Endodermal cell (in vitro differentiated cells): ENCODE measurements around the gene ANKH. TPM values are rescaled to one million over a fixed set of nuclear protein-coding genes. Genes with fewer than 3 reads are reported as not detected.

Source experiments
- DNase-seq: peaks from one replicate; pipeline ENCODE4 v3.0.0-alpha.2; 2017
- H3K27ac ChIP-seq: 2 replicates; pipeline ENCODE4 v1.5.1; 2013; ENCODE audit warnings: mild to moderate bottlenecking, low read depth, low read length, moderate library complexity
- H3K27me3 ChIP-seq: 2 replicates; pipeline ENCODE4 v1.6.1; 2013; ENCODE audit warnings: mild to moderate bottlenecking, low read length, moderate library complexity; ENCODE audit not compliant: insufficient read depth, control insufficient read depth, poor library complexity, severe bottlenecking
- H3K36me3 ChIP-seq: 2 replicates; pipeline ENCODE4 v1.7.0; 2013; ENCODE audit warnings: mild to moderate bottlenecking, low read length, moderate library complexity; ENCODE audit not compliant: control insufficient read depth, insufficient read depth
- H3K4me1 ChIP-seq: one replicate; pipeline ENCODE4 v1.7.0; 2013; ENCODE audit warnings: low read length; ENCODE audit not compliant: control insufficient read depth, insufficient read depth
- H3K4me3 ChIP-seq: 2 replicates; pipeline ENCODE4 v1.5.1; 2013; ENCODE audit warnings: mild to moderate bottlenecking, low read length, moderate library complexity
- H3K9ac ChIP-seq: 2 replicates; pipeline ENCODE4 v1.6.1; 2013; ENCODE audit warnings: mild to moderate bottlenecking, low read length, moderate library complexity; ENCODE audit not compliant: poor library complexity, severe bottlenecking; ENCODE audit errors: extremely low read depth
- H3K9me3 ChIP-seq: 2 replicates; pipeline ENCODE4 v1.6.1; 2013; ENCODE audit warnings: mild to moderate bottlenecking, low read length, moderate library complexity; ENCODE audit not compliant: control insufficient read depth
- H3K27ac Mint-ChIP-seq: 2 replicates; pipeline ENCODE4 v1.8.0; 2020; ENCODE audit warnings: mixed read lengths
- H3K27me3 Mint-ChIP-seq: 2 replicates; pipeline ENCODE4 v1.8.0; 2021; ENCODE audit warnings: mild to moderate bottlenecking, mixed read lengths; ENCODE audit not compliant: insufficient read depth
- H3K36me3 Mint-ChIP-seq: 2 replicates; pipeline ENCODE4 v1.8.0; 2020; ENCODE audit warnings: low read depth, mixed read lengths
- H3K4me1 Mint-ChIP-seq: 2 replicates; pipeline ENCODE4 v1.8.0; 2020; ENCODE audit warnings: mixed read lengths
- H3K4me3 Mint-ChIP-seq: 2 replicates; pipeline ENCODE4 v1.8.0; 2020; ENCODE audit warnings: mild to moderate bottlenecking, moderate library complexity, mixed read lengths
- H3K9me3 Mint-ChIP-seq: 2 replicates; pipeline ENCODE4 v1.8.0; 2020; ENCODE audit warnings: mild to moderate bottlenecking, mixed read lengths
- WGBS, 2 experiments: methylation state at CpG; one replicate each; pipeline versions ENCODE4 v1.1.5 to v1.1.7; 2013; ENCODE audit warnings: missing lambda C conversion rate in 2 of 2, mixed read lengths in 1 of 2; ENCODE audit not compliant: insufficient coverage in 1 of 2, insufficient read length in 1 of 2; 5-methylcytosine and 5-hydroxymethylcytosine counted together
- total RNA-seq, 2 donors: library from RNA; stranded (reverse); fragmentation: NEBNext Ultra II Directional in 1 of 2; extraction: Animal tissue kit (Norgen Biotek cat#: 25700) in 1 of 2; gene quantifications; 2 replicates in 1 of 2; 3 replicates in 1 of 2; pipeline ENCODE4 v1.2.1, GENCODE V29; 2021
- TF ChIP-seq, protein P1 (sequence below): fragments of 200-600 bp; sonication (generic); conservative IDR thresholded peaks from 2 replicates; pipeline ENCODE4 v1.5.0; 2021; ENCODE audit warnings: antibody characterized with exemption, mild to moderate bottlenecking

ANKH gene
- total RNA-seq, 2 donors from 2014 or later: 26.5 to 43.4 TPM

- Histone ChIP-seq H3K36me3 (no peaks in the 10 kb centered on the region), H3K4me3 (no peak overlapping the region), H3K4me1 (no peaks in the 10 kb centered on the region), H3K27ac (no peak overlapping the region), H3K9ac (no peak overlapping the region), H3K27me3 (no peaks in the 10 kb centered on the region), H3K9me3 (peaks cover 8% of the 10 kb centered on the region)
- Mint-ChIP-seq H3K27ac (no peak overlapping the region), H3K36me3 (peaks cover 4% of the 10 kb centered on the region), H3K27me3 (no peaks in the 10 kb centered on the region), H3K4me1 (peaks cover 20% of the 10 kb centered on the region), H3K4me3 (no peak overlapping the region), H3K9me3 (peaks cover 9% of the 10 kb centered on the region)
- TF ChIP-seq, protein P1, sequence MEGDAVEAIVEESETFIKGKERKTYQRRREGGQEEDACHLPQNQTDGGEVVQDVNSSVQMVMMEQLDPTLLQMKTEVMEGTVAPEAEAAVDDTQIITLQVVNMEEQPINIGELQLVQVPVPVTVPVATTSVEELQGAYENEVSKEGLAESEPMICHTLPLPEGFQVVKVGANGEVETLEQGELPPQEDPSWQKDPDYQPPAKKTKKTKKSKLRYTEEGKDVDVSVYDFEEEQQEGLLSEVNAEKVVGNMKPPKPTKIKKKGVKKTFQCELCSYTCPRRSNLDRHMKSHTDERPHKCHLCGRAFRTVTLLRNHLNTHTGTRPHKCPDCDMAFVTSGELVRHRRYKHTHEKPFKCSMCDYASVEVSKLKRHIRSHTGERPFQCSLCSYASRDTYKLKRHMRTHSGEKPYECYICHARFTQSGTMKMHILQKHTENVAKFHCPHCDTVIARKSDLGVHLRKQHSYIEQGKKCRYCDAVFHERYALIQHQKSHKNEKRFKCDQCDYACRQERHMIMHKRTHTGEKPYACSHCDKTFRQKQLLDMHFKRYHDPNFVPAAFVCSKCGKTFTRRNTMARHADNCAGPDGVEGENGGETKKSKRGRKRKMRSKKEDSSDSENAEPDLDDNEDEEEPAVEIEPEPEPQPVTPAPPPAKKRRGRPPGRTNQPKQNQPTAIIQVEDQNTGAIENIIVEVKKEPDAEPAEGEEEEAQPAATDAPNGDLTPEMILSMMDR: no peak
- 96 to 98% methylated on average over 6 to 9 of the region's 9 CpGs for WGBS, 2 experiments
- no peak for DNase-seq
These were observed 91.6 kb downstream of the ANKH start for GRCh38 chr5:14779975-14780374.

GRCh38 chr5:14778792-14779070, 92.8 kb downstream of the ANKH start:
- no peak overlapping the region for H3K4me3 ChIP-seq
- Mint-ChIP-seq H3K36me3 (no peaks in the 10 kb centered on the region), H3K4me3 (no peak overlapping the region), H3K9me3 (peaks cover 1% of the 10 kb centered on the region), H3K27me3 (no peaks in the 10 kb centered on the region), H3K27ac (no peak overlapping the region), H3K4me1 (peaks cover 28% of the 10 kb centered on the region)
- no peak overlapping the region for H3K27ac ChIP-seq
- H3K36me3 ChIP-seq: no peaks in the 10 kb centered on the region
- no peaks in the 10 kb centered on the region for H3K4me1 ChIP-seq
- TF ChIP-seq, protein P1: peak; percentile 62
- peaks cover 3% of the 10 kb centered on the region for H3K9me3 ChIP-seq
- H3K27me3 ChIP-seq: no peaks in the 10 kb centered on the region
- WGBS, 2 experiments: 65 to 71% methylated on average over 4 of the region's 4 CpGs
- peak; percentile 53 for DNase-seq
- H3K9ac ChIP-seq: no peak overlapping the region

DNA sequence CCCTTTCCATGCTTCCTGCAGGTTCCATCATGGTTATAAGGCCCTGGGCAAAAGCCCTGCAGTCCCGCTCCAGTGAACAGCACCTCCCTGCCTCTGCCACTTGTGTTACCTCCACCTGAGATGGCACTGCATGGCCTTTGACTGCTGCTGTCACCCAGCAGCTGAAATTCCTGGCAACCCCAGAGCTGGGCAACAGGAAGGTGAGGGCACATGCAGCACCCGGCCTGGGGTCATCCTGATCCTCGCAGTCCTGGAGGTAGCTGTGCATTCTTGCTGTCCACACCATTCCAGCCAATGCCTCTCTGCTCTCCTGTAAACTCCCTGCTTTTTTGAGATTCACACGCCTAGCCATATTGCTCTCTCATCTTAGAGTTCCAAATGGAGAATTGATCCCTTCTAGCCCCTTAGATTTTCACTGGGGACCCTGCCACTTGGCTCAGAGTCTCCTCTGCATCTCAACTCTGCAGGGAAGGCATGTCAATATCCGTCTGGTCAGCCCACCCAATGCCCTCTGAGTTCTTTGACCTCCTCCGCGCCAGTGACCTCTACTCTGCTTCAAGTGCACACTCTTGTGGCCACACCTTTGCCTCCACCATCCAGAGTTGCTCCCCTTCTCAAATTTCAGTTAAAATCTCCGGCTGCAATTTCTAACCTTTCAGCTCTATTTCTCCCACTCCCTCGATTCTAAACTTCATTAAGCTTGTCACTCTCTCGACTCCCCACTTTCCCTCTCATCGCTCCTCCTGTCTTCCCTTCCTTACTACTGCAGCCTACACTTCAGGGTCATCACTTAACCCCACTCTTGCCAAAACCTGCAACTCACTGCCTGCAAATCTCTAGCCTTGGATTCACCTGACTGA, 93.4 kb downstream of the ANKH start:
- H3K27me3 ChIP-seq: no peaks in the 10 kb centered on the region
- TF ChIP-seq, protein P1: no peak
- H3K27ac ChIP-seq: no peak overlapping the region
- no peak overlapping the region for H3K4me3 ChIP-seq
- no peaks in the 10 kb centered on the region for H3K36me3 Mint-ChIP-seq
- no peak overlapping the region for H3K27ac Mint-ChIP-seq
- H3K9me3 Mint-ChIP-seq: no peaks in the 10 kb centered on the region
- no peak overlapping the region for H3K9ac ChIP-seq
- 89 to 92% methylated on average over 10 to 11 of the region's 11 CpGs for WGBS, 2 experiments
- H3K4me3 Mint-ChIP-seq: no peak overlapping the region
- no peak for DNase-seq
- H3K27me3 Mint-ChIP-seq: no peaks in the 10 kb centered on the region
- peaks cover 33% of the 10 kb centered on the region for H3K4me1 Mint-ChIP-seq
- no peaks in the 10 kb centered on the region for H3K36me3 ChIP-seq
- H3K4me1 ChIP-seq: no peaks in the 10 kb centered on the region
- H3K9me3 ChIP-seq: no peaks in the 10 kb centered on the region
